K562 (cell line): ENCODE results near the gene MYLK2. TPM values are rescaled to one million over a fixed set of nuclear protein-coding genes. Genes with fewer than 3 reads are reported as not detected.

Source experiments
- DPF2 ChIP-seq: fragments of 450-650 bp; IDR thresholded peaks from 2 replicates; pipeline ENCODE4 v1.6.1; 2016
- EWSR1 ChIP-seq: fragments of 450-650 bp; IDR thresholded peaks from 2 replicates; pipeline ENCODE4 v1.6.1; 2018; ENCODE audit warnings: borderline replicate concordance, mild to moderate bottlenecking, low read depth, moderate library complexity; ENCODE audit not compliant: partially characterized antibody
- HDAC6 ChIP-seq: IDR thresholded peaks from 2 replicates; pipeline ENCODE4 v1.6.1; 2012; ENCODE audit warnings: low read depth, mild to moderate bottlenecking, control low read depth, inconsistent platforms, low read length, moderate library complexity
- NR3C1 ChIP-seq: sonication (generic); formaldehyde crosslinking; IDR thresholded peaks from 2 replicates; pipeline ENCODE4 v1.8.1; 2022; ENCODE audit warnings: missing genetic modification reagents
- ZNF124 ChIP-seq: sonication (generic); formaldehyde crosslinking; IDR thresholded peaks from 2 replicates; pipeline ENCODE4 v1.8.1; 2022; ENCODE audit warnings: missing genetic modification reagents
- ZNF41 ChIP-seq: fragments of 250-450 bp; sonication (Bioruptor Pico); conservative IDR thresholded peaks from 2 replicates; pipeline ENCODE4 v1.4.0; 2020; ENCODE audit warnings: mild to moderate bottlenecking
- polyA plus RNA-seq, 8 experiments: library from polyadenylated mRNA; depleted of rRNA in 4 of 8; stranded (reverse) in 5 of 8; unstranded in 3 of 8; fragments of >200 nt; fragmentation: Nextera tagmentation in 2 of 8; fragmentation: Illumina TruSeq in 1 of 8; extraction: Ambion mirVana in 2 of 8; extraction: Trizol in 1 of 8; gene quantifications; 2 replicates each; pipeline versions ENCODE4 v1.2.1 to v1.2.3, GENCODE V29; 2011 to 2014; ENCODE audit warnings: inconsistent platforms in 1 of 8, missing spikeins in 1 of 8
- total RNA-seq, 7 experiments: library from RNA; depleted of rRNA in 6 of 7; stranded (reverse); fragments of >200 nt in 6 of 7; fragmentation: Illumina TruSeq in 2 of 7; extraction: Trizol in 2 of 7; gene quantifications; 2 replicates each; pipeline versions ENCODE4 v1.2.1 to v1.2.3, GENCODE V29; 2011 to 2021; ENCODE audit warnings: low replicate concordance in 1 of 7
- TF ChIP-seq, protein P1 (sequence below): fragments of 450-650 bp; IDR thresholded peaks from 2 replicates; pipeline ENCODE4 v1.6.1; 2016; ENCODE audit warnings: mild to moderate bottlenecking, moderate library complexity
- TF ChIP-seq, protein P2 (sequence below): sonication (generic); formaldehyde crosslinking; IDR thresholded peaks from 2 replicates; pipeline ENCODE4 v1.9.0; 2022; ENCODE audit warnings: mild to moderate bottlenecking, missing genetic modification reagents

MYLK2 gene
- total and polyA plus RNA-seq, 9 of the 15 experiments (the other 6 are each of a cell fraction or from before 2014, with no cell fraction given), result 0.07 to 0.53 (median 0.18) TPM; not detected in 2

DNA sequence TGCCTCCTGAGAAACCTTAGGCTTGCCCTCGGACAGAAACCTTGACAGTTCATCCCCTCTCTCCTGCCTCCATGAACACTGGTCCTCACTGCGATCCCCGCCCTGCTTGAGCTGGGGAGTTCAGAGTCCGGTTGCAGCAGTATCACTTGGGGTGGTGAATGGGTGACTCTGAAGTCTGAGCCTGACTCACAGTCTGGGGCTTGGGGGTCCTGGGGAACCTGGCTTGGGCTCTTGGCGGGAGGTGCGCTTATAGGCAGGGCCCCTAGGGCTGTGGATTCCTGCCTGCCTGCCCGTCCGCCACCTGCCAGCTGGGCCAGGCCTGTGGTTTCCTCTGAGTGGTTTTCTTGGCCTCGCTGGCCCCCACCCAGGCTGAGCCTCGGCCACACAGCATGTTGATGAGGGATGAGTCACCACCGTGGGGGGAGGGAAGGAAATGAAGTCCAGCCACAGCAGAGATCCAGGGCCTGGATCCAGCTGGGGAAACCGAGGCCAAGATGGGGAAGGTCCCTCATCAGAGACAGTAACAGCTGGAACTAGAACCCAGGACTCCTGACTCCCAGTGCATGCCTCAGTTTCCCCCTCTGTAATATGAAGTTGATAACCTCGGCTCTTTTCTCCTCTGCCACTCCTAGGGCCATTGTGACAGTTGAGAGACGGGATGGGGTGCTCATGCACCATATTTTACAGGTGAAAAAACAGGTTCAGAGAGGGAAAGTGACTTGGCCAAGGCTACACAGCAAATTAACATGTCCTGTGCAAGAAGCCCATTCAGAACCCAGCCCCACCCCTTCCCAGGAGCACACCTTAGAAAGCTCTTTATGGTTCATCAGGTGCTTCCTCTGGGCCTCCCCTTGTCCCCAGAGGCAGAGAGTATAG, 17.1 kb downstream of the MYLK2 start (continued):
- TF ChIP-seq, protein P1, sequence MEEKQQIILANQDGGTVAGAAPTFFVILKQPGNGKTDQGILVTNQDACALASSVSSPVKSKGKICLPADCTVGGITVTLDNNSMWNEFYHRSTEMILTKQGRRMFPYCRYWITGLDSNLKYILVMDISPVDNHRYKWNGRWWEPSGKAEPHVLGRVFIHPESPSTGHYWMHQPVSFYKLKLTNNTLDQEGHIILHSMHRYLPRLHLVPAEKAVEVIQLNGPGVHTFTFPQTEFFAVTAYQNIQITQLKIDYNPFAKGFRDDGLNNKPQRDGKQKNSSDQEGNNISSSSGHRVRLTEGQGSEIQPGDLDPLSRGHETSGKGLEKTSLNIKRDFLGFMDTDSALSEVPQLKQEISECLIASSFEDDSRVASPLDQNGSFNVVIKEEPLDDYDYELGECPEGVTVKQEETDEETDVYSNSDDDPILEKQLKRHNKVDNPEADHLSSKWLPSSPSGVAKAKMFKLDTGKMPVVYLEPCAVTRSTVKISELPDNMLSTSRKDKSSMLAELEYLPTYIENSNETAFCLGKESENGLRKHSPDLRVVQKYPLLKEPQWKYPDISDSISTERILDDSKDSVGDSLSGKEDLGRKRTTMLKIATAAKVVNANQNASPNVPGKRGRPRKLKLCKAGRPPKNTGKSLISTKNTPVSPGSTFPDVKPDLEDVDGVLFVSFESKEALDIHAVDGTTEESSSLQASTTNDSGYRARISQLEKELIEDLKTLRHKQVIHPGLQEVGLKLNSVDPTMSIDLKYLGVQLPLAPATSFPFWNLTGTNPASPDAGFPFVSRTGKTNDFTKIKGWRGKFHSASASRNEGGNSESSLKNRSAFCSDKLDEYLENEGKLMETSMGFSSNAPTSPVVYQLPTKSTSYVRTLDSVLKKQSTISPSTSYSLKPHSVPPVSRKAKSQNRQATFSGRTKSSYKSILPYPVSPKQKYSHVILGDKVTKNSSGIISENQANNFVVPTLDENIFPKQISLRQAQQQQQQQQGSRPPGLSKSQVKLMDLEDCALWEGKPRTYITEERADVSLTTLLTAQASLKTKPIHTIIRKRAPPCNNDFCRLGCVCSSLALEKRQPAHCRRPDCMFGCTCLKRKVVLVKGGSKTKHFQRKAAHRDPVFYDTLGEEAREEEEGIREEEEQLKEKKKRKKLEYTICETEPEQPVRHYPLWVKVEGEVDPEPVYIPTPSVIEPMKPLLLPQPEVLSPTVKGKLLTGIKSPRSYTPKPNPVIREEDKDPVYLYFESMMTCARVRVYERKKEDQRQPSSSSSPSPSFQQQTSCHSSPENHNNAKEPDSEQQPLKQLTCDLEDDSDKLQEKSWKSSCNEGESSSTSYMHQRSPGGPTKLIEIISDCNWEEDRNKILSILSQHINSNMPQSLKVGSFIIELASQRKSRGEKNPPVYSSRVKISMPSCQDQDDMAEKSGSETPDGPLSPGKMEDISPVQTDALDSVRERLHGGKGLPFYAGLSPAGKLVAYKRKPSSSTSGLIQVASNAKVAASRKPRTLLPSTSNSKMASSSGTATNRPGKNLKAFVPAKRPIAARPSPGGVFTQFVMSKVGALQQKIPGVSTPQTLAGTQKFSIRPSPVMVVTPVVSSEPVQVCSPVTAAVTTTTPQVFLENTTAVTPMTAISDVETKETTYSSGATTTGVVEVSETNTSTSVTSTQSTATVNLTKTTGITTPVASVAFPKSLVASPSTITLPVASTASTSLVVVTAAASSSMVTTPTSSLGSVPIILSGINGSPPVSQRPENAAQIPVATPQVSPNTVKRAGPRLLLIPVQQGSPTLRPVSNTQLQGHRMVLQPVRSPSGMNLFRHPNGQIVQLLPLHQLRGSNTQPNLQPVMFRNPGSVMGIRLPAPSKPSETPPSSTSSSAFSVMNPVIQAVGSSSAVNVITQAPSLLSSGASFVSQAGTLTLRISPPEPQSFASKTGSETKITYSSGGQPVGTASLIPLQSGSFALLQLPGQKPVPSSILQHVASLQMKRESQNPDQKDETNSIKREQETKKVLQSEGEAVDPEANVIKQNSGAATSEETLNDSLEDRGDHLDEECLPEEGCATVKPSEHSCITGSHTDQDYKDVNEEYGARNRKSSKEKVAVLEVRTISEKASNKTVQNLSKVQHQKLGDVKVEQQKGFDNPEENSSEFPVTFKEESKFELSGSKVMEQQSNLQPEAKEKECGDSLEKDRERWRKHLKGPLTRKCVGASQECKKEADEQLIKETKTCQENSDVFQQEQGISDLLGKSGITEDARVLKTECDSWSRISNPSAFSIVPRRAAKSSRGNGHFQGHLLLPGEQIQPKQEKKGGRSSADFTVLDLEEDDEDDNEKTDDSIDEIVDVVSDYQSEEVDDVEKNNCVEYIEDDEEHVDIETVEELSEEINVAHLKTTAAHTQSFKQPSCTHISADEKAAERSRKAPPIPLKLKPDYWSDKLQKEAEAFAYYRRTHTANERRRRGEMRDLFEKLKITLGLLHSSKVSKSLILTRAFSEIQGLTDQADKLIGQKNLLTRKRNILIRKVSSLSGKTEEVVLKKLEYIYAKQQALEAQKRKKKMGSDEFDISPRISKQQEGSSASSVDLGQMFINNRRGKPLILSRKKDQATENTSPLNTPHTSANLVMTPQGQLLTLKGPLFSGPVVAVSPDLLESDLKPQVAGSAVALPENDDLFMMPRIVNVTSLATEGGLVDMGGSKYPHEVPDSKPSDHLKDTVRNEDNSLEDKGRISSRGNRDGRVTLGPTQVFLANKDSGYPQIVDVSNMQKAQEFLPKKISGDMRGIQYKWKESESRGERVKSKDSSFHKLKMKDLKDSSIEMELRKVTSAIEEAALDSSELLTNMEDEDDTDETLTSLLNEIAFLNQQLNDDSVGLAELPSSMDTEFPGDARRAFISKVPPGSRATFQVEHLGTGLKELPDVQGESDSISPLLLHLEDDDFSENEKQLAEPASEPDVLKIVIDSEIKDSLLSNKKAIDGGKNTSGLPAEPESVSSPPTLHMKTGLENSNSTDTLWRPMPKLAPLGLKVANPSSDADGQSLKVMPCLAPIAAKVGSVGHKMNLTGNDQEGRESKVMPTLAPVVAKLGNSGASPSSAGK, result no peak
- TF ChIP-seq ZNF41 (CRISPR knock-in tag) (no peak), HDAC6 (no peak), ZNF124 (no peak), DPF2 (peak; percentile 94), NR3C1 (CRISPR knock-in tag) (no peak), EWSR1 (no peak)
- TF ChIP-seq, protein P2, sequence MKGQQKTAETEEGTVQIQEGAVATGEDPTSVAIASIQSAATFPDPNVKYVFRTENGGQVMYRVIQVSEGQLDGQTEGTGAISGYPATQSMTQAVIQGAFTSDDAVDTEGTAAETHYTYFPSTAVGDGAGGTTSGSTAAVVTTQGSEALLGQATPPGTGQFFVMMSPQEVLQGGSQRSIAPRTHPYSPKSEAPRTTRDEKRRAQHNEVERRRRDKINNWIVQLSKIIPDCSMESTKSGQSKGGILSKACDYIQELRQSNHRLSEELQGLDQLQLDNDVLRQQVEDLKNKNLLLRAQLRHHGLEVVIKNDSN (CRISPR knock-in tag), result no peak
